HCT116 (cell line): ENCODE measurements around the gene PCCA.

Source experiments
- EZH2 ChIP-seq: fragments of 200-600 bp; sonication (generic); IDR thresholded peaks from 2 replicates; pipeline ENCODE4 v1.6.1; 2017; ENCODE audit warnings: antibody characterized with exemption, mixed run types
- SP1 ChIP-seq: IDR thresholded peaks from 2 replicates; pipeline ENCODE4 v1.6.1; 2012; ENCODE audit warnings: low read depth
- TCF7L2 ChIP-seq: IDR thresholded peaks from 2 replicates; pipeline ENCODE4 v1.7.0; 2011; ENCODE audit warnings: borderline replicate concordance, inconsistent platforms; ENCODE audit not compliant: insufficient read depth, insufficient read length; ENCODE audit errors: extremely low read depth
- TF ChIP-seq, protein P1 (sequence below), 3 experiments: fragments of 200-600 bp in 1 of 3; sonication (generic) in 1 of 3; IDR thresholded peaks in 2 of 3; conservative IDR thresholded peaks in 1 of 3; 2 replicates each; pipeline ENCODE4 v1.5.1; 2012 to 2017; ENCODE audit warnings: low read depth in 2 of 3, low read length in 2 of 3, antibody characterized with exemption in 1 of 3, borderline replicate concordance in 1 of 3, control low read depth in 1 of 3, mild to moderate bottlenecking in 1 of 3, mixed read lengths in 1 of 3, mixed run types in 1 of 3, moderate library complexity in 1 of 3; ENCODE audit not compliant: insufficient read depth in 1 of 3

DNA sequence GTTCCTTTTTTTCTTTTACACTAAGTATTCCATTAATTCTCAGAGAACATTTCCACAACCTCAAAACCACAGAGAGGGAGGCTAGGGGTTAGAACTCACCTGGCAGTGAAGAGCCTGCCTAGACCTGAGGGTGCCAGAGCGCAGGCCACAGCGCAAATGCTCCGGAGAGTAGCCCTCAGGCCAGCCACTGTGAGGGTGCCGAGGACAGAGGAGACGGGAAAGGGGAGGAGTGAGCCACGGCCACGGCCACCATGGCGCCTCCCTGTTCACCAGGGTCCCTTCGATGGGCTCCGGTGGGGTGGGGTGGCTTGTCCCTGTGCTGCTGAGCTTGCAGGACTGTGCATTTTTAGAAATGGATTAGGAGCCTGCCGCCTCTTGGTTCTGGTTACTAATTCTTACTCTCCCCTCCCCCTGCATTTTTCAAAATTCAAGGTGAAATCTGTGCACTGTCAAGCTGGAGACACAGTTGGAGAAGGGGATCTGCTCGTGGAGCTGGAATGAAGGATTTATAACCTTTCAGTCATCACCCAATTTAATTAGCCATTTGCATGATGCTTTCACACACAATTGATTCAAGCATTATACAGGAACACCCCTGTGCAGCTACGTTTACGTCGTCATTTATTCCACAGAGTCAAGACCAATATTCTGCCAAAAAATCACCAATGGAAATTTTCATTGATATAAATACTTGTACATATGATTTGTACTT is 440.9 kb downstream of the PCCA start:
- TF ChIP-seq, protein P1, sequence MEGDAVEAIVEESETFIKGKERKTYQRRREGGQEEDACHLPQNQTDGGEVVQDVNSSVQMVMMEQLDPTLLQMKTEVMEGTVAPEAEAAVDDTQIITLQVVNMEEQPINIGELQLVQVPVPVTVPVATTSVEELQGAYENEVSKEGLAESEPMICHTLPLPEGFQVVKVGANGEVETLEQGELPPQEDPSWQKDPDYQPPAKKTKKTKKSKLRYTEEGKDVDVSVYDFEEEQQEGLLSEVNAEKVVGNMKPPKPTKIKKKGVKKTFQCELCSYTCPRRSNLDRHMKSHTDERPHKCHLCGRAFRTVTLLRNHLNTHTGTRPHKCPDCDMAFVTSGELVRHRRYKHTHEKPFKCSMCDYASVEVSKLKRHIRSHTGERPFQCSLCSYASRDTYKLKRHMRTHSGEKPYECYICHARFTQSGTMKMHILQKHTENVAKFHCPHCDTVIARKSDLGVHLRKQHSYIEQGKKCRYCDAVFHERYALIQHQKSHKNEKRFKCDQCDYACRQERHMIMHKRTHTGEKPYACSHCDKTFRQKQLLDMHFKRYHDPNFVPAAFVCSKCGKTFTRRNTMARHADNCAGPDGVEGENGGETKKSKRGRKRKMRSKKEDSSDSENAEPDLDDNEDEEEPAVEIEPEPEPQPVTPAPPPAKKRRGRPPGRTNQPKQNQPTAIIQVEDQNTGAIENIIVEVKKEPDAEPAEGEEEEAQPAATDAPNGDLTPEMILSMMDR (IDR thresholded peaks at IDR 0.05 in 2 of 3, conservative IDR thresholded peaks at IDR 0.05 in 1 of 3; ENCODE audit: borderline replicate concordance in 1 of 3, insufficient read depth in 1 of 3, low read depth in 2 of 3, low read length in 2 of 3) = no peak
- TF ChIP-seq EZH2 (no peak), TCF7L2 (no peak), SP1 (no peak)
